Neural progenitor cell (in vitro differentiated cells): ENCODE data around the gene ARHGAP26.

Experiments used
- CTCF ChIP-seq: fragments of 200-600 bp; sonication (generic); IDR thresholded peaks from 2 replicates; pipeline ENCODE4 v1.5.1; 2017; ENCODE audit warnings: antibody characterized with exemption, mild to moderate bottlenecking
- EZH2phosphoT487 ChIP-seq: fragments of 200-600 bp; sonication (generic); IDR thresholded peaks from 2 replicates; pipeline ENCODE4 v1.6.1; 2017; ENCODE audit warnings: antibody characterized with exemption

- TF ChIP-seq CTCF, result no peak
- TF ChIP-seq EZH2phosphoT487, result no peak
These were observed 294.5 kb downstream of the ARHGAP26 start for GRCh38 chr5:143064676-143065075.
